ENCODE data around the gene CPA5. TPM values are rescaled to one million over a fixed set of nuclear protein-coding genes. Genes with fewer than 3 reads are reported as not detected.

Gene CPA5
- total RNA-seq, 6 experiments from 2014 or later: not detected

DNA sequence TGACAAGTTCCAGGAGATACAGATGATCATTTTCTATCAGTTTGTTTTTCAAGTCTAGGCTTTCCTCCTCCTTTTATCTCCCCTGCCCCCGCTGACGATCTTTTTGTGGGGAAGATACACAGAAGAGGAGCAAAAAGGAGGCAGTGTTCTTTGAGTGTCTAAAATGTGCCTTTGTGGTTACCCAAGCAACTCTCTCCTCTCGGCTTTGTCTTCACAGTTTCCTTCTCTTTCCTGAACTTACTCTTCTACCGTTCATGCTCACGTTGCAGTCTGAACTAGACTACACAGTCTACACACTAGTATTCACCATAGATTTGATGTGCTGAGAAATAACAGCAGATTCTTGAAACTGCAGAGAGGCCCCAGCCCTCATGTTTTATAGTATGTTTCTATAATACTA, 72.6 kb downstream of the CPA5 start:
- no peak overlapping the region for H3K4me3 Mint-ChIP-seq
- H3K4me1 Mint-ChIP-seq (ENCODE audit: low read depth): no peaks in the 10 kb centered on the region
- H3K27me3 Mint-ChIP-seq (ENCODE audit: insufficient read depth): 0 out of 2 replicates have a peak, but pooled peaks cover 2% of the 10 kb centered on the region

GRCh38 chr7:130418306-130418705, 73.7 kb downstream of the CPA5 start:
- H3K36me3 Mint-ChIP-seq (ENCODE audit: low read depth): no peaks in the 10 kb centered on the region
- no peaks in the 10 kb centered on the region for H3K4me1 Mint-ChIP-seq (ENCODE audit: low read depth)
- H3K4me3 Mint-ChIP-seq: no peak overlapping the region
- H3K9me3 Mint-ChIP-seq: no peaks in the 10 kb centered on the region
- 0 out of 2 replicates have a peak, but pooled peaks cover 2% of the 10 kb centered on the region for H3K27me3 Mint-ChIP-seq (ENCODE audit: insufficient read depth)
- no peak overlapping the region for H3K27ac Mint-ChIP-seq
- no peak for TF ChIP-seq CTCF (IDR thresholded peaks at IDR 0.05)
- DNase-seq: no peak

More for the DNA sequence above, 72.6 kb downstream of the CPA5 start:
- no peak overlapping the region for H3K27ac Mint-ChIP-seq
- no peaks in the 10 kb centered on the region for H3K9me3 Mint-ChIP-seq
- TF ChIP-seq CTCF (IDR thresholded peaks at IDR 0.05): no peak
- no peaks in the 10 kb centered on the region for H3K36me3 Mint-ChIP-seq (ENCODE audit: low read depth)
- no peak for DNase-seq

Other genes with a start within 250 kb of the CPA5 start
- gene TMEM209, start 139.4 kb upstream of the CPA5 start, total RNA-seq (2021; fragmentation: NEBNext Ultra II Directional; extraction: Animal tissue kit (Norgen Biotek cat#: 25700)): 10 to 100 TPM; 14.2 to 17.3 (median 16.9) TPM
- not detected for gene SSMEM1, start 137.0 kb upstream of the CPA5 start, total RNA-seq (2021; fragmentation: NEBNext Ultra II Directional; extraction: Animal tissue kit (Norgen Biotek cat#: 25700))
- not detected for gene CPA2, start 78.0 kb upstream of the CPA5 start, total RNA-seq (2021; fragmentation: NEBNext Ultra II Directional; extraction: Animal tissue kit (Norgen Biotek cat#: 25700))
- gene CPA4, start 51.7 kb upstream of the CPA5 start, total RNA-seq (2021; fragmentation: NEBNext Ultra II Directional; extraction: Animal tissue kit (Norgen Biotek cat#: 25700)): 10 to 100 TPM in 5 of 6 experiments, 1 to 10 TPM in 1; 5.8 to 23.2 (median 20.0) TPM
- gene CPA1, start 35.7 kb downstream of the CPA5 start, total RNA-seq (2021; fragmentation: NEBNext Ultra II Directional; extraction: Animal tissue kit (Norgen Biotek cat#: 25700)): not detected
- 10 to 100 TPM; 14.5 to 20.9 (median 17.8) TPM for gene CEP41, start 96.2 kb downstream of the CPA5 start, total RNA-seq (2021; fragmentation: NEBNext Ultra II Directional; extraction: Animal tissue kit (Norgen Biotek cat#: 25700))
- gene MEST, start 147.3 kb downstream of the CPA5 start, total RNA-seq (2021; fragmentation: NEBNext Ultra II Directional; extraction: Animal tissue kit (Norgen Biotek cat#: 25700)): 1 to 10 TPM in 4 of 6 experiments, under 1 TPM in 2; 0.28 to 3.7 (median 2.1) TPM

Data from HFFc6 (cell line).